ENCODE data around the gene CSMD2.

Gene CSMD2

DNA sequence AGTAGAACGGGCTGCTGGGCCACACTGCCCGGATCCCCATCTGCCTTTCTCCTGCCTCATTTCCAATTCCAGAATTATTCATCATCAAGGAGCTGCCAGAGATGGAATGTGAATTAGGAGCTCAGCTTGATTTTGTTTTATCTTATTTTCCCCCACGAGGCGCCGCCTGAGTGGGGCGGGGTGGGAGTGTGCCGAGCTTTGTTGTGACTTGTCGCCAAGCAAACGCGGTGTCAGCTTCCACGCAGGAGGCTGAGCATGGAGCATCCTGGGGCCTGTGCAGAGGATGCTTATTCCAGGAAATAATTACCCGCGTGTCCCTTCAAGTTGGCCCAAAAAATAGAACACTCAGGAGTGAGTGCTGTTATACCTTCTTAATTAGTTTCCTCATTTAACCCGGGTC lies 209.9 kb downstream of the CSMD2 start:
- DNase-seq = no peak

GRCh38 chr1:33949570-33949969 lies 215.5 kb downstream of the CSMD2 start:
- no peak for DNase-seq

DNA sequence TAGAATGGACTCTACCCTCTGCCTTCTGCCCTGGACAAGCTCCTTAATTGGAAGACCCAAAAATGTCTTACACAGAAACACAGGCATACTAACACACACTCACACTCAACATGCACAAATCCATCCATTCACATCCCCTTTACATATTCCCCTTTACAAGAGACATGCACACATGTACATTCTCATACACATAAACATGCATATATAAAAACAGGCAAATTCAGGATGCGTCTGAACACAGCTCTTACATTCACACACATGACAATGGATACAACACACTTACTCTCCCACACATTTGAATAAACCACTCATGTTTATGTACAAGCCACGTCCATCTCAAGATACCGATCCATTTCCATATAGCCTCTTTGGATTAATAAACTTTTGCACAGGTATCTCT lies 216.7 kb downstream of the CSMD2 start:
- no peak for DNase-seq

- DNase-seq = no peak
Measured at GRCh38 chr1:33946836-33947235, 218.2 kb downstream of the CSMD2 start.

- no peak for DNase-seq
Measured at GRCh38 chr1:33944846-33945245, 220.2 kb downstream of the CSMD2 start.

DNA sequence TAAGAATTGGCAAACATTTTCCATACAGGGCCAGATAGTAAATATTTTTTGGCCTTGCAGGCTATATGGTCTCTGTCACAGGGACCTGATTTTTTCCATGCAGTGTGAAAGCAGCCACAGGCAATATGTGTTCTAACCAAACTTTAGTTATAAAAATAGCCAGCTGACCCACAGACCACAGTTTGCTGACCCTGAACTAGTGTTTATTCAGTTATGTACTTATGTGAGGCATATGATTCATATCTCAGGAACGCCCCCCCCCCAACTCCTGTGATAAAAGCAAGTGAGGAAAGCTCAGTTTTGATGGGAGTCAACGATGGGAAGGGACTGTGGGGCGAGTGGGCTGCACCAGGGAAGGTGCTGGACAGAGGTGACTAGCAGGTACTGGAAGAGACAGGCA lies 221.1 kb downstream of the CSMD2 start:
- DNase-seq = no peak

- DNase-seq = no peak
Measured at GRCh38 chr1:33932871-33933270, 232.2 kb downstream of the CSMD2 start.

- no peak for DNase-seq
Measured at GRCh38 chr1:33931111-33931475, 233.9 kb downstream of the CSMD2 start.

DNA sequence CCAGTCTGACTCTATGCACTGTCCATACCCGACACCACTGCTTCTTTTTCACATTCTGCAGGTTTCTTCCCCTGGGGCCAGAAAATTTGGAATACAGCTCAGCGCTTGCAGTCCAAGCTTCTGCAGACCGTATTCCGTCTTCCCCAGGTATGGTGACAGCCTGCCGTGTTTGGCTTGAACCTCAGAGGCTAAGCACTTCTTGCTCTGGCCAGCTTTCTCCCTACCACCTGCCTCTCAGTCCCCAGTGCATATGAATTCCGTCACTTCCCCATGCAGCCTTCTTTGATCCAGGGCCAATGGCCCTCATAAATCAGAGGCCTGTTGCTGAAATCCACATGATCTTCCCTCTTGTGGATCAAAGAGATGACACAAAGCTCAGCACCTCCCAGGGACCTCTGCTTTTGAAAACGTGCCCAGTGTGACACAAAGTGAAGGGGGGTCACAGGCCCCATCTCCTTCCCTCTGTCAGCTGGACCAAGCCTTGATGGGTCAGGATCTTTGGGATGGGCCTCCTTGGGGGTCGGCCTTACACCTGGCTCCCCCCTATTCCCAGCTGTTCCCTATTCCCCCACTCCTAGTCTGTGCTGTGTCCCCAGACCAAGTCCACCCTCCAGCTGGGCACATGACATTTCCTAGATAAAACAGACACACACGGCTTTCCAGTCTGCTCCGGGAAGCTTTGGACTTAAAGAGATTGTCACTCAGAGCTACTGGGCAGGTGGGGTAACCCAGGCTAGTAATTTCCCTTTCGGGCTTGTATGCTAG lies 234.5 kb downstream of the CSMD2 start:
- no peak for DNase-seq

DNA sequence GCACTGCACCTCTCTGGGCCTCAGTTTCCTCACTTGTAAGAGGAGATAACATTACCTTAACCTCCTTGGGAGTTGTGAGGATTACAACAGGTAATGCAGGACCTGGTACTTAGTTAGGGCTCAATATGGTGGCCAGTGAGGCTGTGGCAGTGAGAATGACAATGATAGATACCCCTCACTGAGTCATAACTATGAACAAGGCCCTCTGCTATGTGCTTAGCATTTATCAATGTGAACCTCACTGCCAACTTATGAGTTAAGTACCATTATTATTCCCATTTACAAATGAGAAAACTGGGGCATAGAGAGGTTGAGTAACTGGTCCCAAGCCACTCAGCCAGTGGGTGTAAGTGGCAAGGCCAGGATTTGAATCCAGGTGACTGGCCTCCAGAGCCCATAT lies 236.8 kb downstream of the CSMD2 start:
- DNase-seq = no peak

DNA sequence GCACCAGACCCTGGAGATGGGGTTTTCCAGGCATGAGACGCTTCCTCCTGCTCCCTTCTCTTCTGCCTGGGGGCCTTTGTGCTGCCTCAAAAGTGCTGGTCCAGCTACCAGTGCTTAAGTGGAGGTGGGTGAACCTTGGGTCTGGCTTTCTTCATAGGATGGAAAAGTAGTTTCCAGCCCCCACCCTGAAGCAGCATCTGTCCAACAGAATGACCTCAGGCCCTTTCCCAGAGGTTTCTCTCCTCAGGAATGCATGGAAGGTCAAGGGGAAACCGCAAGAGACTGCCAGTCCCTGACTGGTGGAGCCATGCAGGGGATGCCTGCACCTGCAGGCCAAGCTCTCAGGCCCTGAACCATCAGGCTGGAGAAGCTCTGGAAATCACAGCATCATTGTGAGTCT lies 237.3 kb downstream of the CSMD2 start:
- no peak for DNase-seq

DNA sequence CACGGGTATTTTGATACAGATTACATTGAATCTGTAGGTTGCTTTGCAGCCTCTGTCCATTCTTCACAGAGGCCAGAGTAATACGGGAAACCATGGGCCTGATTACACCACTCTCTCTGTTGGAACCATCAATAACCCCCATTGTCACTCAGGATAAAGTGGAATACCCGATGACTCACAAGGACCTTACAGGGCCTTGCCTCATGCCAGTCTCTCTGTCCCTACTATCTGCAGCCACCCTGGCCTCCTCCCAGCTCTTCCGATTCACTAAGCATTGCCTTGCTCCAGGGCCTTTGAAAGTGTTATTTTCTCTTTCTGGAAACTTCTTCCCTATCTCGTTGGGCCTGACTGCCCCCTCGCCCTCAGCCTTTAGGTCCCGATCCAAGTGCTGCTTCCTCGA lies 239.4 kb downstream of the CSMD2 start:
- DNase-seq = no peak

GRCh38 chr1:33921281-33921680 lies 243.7 kb downstream of the CSMD2 start:
- no peak for DNase-seq

DNA sequence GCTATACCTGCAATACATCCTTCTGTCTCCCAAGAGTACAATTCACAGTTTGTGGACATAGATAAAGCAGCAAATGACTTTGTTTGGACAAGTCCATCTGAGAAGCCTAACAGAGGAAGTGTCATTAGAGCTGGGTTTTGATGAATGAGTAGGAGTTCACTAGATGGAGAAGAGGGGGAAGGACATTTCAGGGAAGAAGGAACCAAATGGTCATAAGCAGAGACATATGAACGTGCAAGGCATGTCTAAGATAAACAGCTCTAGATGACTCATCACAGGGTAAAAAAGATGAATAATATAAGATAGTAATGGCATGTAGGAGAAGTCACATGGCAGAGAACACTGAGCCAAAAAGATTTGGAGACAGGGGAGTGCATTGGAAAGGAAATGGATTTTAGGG lies 246.7 kb downstream of the CSMD2 start:
- DNase-seq = no peak

DNA sequence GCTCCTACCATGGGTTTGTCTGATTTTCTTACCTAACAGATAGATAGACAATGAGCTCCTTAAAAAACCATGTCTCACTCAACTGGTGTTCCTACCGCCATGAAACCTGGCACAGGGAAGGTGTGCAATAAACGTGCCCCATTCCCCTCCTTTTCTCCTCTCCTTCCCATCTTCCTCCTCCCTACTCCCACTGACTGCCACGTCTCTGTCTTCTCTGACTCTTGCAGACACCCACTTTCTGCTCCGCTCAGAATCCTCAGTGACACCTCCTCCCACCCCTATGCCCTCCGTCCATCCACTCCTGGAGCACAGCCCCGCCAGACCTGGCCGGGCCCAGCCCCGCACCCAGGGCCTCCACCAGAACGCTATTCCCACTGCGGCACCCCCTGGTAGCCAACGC lies 248.2 kb downstream of the CSMD2 start:
- DNase-seq = no peak

DNA sequence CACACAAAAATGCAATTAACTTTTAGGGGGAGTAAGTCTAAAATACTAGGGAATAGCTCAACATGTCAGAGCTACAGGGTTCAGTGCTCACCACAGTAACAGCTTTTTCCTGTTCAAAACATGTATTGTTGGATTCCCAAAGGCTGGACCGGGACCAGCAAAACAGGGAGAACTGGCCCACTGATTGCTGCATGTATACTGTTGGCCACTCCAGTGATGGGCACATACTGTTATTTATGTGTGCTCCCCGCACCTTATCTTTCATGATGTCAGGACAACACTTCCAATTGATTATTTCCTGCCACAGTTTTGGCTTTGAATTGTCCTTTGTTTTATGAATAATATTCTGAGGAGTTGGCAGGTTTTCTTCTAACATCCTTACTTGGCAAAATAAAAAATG lies 250.5 kb downstream of the CSMD2 start:
- no peak for DNase-seq

- no peak for DNase-seq
Measured at GRCh38 chr1:33908324-33908956, 256.6 kb downstream of the CSMD2 start.

- no peak for DNase-seq
Measured at GRCh38 chr1:33906156-33906555, 258.9 kb downstream of the CSMD2 start.

- DNase-seq = no peak
Measured at GRCh38 chr1:33905241-33905640, 259.8 kb downstream of the CSMD2 start.

DNA sequence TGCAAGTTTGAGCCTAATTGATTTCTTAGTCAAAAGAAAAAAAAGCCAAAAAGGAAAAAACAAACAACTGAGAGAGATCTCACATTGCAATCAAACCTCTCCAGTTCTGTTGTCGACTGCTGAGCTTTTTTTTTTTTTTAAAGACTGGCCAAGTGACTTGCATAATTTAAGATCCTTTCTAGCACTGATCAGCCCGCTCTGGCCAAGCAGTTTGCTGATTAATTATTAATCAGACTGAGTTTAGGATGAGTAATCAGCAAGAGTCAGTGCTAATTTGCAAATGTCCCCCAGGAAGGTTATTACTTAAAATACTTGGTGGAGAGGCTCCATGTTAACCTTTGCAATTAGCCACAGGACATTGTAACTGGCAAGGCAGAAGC lies 261.8 kb downstream of the CSMD2 start:
- DNase-seq = no peak

DNA sequence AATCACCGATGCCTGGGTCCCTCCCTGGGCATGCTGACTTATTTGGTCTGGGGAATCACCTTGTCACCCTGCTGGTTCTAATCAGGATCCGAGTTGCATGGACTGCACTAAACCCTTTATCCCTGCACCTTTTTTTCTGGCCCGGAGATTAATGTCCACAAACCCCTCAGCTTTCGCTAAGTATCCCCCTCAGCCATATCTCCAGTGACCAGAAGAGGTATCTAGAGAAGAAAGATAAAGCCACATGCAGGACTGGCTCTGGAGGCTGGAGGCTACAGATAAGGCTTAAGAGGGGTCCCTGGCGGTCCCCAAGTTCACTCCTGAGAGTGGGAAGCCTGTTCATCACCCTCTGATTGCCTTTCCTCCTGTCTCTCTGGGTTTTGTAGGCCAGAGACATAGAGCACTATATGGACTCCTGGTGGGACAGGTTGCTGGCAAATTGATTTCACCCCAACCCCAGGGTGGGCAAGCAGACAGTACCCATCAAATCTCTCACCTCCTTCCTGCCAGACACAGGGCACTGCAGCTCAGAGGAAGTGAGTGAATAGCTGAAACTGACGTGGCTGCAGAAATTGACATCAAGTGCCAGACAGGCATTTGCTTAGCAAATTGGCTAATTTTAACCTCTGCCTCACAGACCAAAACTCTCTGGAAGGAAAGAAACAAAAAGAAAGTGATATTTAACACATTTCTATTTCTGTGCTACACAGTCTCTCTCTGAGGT lies 262.4 kb downstream of the CSMD2 start:
- no peak for DNase-seq

DNA sequence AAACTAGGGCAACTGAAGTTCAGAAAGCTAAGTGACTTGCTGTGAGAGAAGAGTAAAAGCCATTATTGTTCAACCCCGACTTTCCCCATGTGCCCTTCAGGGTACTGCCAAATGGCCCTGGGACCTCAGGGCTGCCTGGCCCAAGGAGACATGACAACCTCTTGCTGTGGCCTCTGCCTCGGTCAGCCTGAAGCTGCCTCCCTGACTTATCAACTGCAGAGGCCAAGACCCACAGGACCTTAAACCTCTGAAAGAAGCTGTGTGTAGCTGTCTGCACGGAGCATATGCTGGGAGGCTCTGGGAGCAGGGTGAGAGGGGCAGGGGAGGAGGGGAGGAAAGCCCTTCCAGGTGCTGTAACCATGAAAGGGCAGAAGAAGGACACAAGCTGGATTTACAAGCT lies 265.3 kb downstream of the CSMD2 start:
- no peak for DNase-seq

DNA sequence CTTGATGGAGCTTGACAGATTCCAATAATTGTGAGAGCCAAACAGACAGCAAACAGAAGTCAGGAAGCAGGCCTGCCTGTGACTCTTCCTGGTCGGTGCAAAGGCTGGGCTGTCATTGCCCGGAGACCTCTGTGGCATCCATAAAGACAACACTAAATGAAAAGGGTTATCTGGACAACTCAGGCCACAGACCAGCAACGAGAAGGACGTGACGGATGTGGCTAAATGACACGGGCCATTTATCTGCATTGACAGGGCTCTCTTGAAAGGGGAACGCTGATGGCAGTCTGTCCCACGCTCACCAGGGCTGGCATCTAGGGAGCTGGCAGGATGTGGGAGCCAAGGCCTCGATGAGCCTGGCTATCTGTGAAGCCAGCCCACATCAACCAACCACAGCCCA lies 266.1 kb downstream of the CSMD2 start:
- no peak for DNase-seq

- DNase-seq = no peak
Measured at GRCh38 chr1:33898406-33898805, 266.6 kb downstream of the CSMD2 start.

All from retina (tissue), 1 donor.